A549 treated with DMSO at 1 μM for 4 hours (cell line): ENCODE data around the gene NRSN2. TPM values are rescaled to one million over a fixed set of nuclear protein-coding genes. Genes with fewer than 3 reads are reported as not detected.

Source experiments
- total RNA-seq: library from RNA; stranded (reverse); fragments of 200-300 nt; extraction: Qiagen RNA extraction; gene quantifications from 5 replicates; pipeline ENCODE4 v1.2.3, GENCODE V29; 2022; ENCODE audit warnings: low read depth

Gene NRSN2
- total RNA-seq: 55.9 to 68.2 TPM (median 59.5 TPM) in 5 replicates

GRCh38 chr20:346640-347316, at the start of gene NRSN2:
Gene NRSN2, plus strand, starts transcription at chr20:347111. Its CDS starts 2,533 bp downstream, at chr20:349644.

GRCh38 chr20:325045-325888, 21.6 kb upstream of the NRSN2 start, which contains the start of gene SOX12:
Gene SOX12, plus strand, starts transcription at chr20:325552. Its CDS starts 373 bp downstream, at chr20:325925.

Other genes with a start within 250 kb of the NRSN2 start
- gene DEFB126, start 204.5 kb upstream of the NRSN2 start, total RNA-seq: not detected in 5 replicates
- gene DEFB127, start 189.7 kb upstream of the NRSN2 start, total RNA-seq: not detected in 5 replicates
- gene DEFB128, start 157.4 kb upstream of the NRSN2 start, total RNA-seq: not detected in 5 replicates
- not detected in 5 replicates for gene DEFB129, start 119.9 kb upstream of the NRSN2 start, total RNA-seq
- not detected in 5 replicates for gene DEFB132, start 89.4 kb upstream of the NRSN2 start, total RNA-seq
- gene C20orf96, start 56.4 kb upstream of the NRSN2 start, total RNA-seq: 9.4 to 11.3 TPM (median 11.1 TPM) in 5 replicates
- gene ZCCHC3, start 49.5 kb upstream of the NRSN2 start, total RNA-seq: 18.7 to 23.4 TPM (median 21.2 TPM) in 5 replicates
- 20.0 to 29.3 TPM (median 24.2 TPM) in 5 replicates for gene SOX12, start 21.6 kb upstream of the NRSN2 start, total RNA-seq
- gene TRIB3, start 33.6 kb downstream of the NRSN2 start, total RNA-seq: 39.8 to 57.3 TPM (median 47.1 TPM) in 5 replicates
- gene RBCK1, start 61.2 kb downstream of the NRSN2 start, total RNA-seq: 109 to 151 TPM (median 138 TPM) in 5 replicates
- gene TBC1D20, start 115.4 kb downstream of the NRSN2 start, total RNA-seq: 33.0 to 37.6 TPM (median 37.2 TPM) in 5 replicates
- gene CSNK2A1, start 196.7 kb downstream of the NRSN2 start, total RNA-seq: 150 to 175 TPM (median 165 TPM) in 5 replicates